LNCaP clone FGC (cell line): ENCODE data around the gene SLAMF9.

Source experiments
- DNase-seq: peaks from one replicate; pipeline ENCODE4 v3.0.0-alpha.2; 2011; ENCODE audit warnings: low read depth
- H3K4me3 ChIP-seq: 2 replicates; pipeline ENCODE4 v1.5.1; 2011; ENCODE audit warnings: mild to moderate bottlenecking, low read depth, low read length, control low read depth
- CTCF ChIP-seq: IDR thresholded peaks from 2 replicates; pipeline ENCODE4 v1.5.1; 2012; ENCODE audit warnings: mild to moderate bottlenecking; ENCODE audit not compliant: control insufficient read depth, insufficient read depth; ENCODE audit errors: extremely low read depth

SLAMF9 gene

GRCh38 chr1:159930634-159931033, 23.4 kb downstream of the SLAMF9 start:
- no peak for TF ChIP-seq CTCF
- H3K4me3 ChIP-seq = no peak overlapping the region
- DNase-seq = no peak

GRCh38 chr1:159930216-159930615, 23.8 kb downstream of the SLAMF9 start:
- no peak for DNase-seq
- no peak for TF ChIP-seq CTCF
- H3K4me3 ChIP-seq = no peak overlapping the region

GRCh38 chr1:159929155-159930051, 24.6 kb downstream of the SLAMF9 start:
- no peak for TF ChIP-seq CTCF
- no peak for DNase-seq
- no peak overlapping the region for H3K4me3 ChIP-seq

- TF ChIP-seq CTCF = no peak
- no peak for DNase-seq
These were observed 25.5 kb downstream of the SLAMF9 start for GRCh38 chr1:159928491-159929050.

GRCh38 chr1:159927849-159928431, 26.1 kb downstream of the SLAMF9 start:
- TF ChIP-seq CTCF = no peak
- H3K4me3 ChIP-seq = no peak overlapping the region
- DNase-seq = no peak

More at GRCh38 chr1:159928491-159929050, 25.5 kb downstream of the SLAMF9 start:
- no peak overlapping the region for H3K4me3 ChIP-seq

- no peak for DNase-seq
- TF ChIP-seq CTCF = no peak
- no peak overlapping the region for H3K4me3 ChIP-seq
These were observed 26.7 kb downstream of the SLAMF9 start for GRCh38 chr1:159927211-159927848.
